HEK293 (cell line): ENCODE data around the gene MDGA2.

Source experiments
- CTCF ChIP-seq: fragments of 450-650 bp; formaldehyde crosslinking; IDR thresholded peaks from 2 replicates; pipeline ENCODE4 v1.5.1; 2016; ENCODE audit warnings: missing biosample characterization, missing genetic modification characterization
- ZBTB11 ChIP-seq: fragments of 450-650 bp; formaldehyde crosslinking; conservative IDR thresholded peaks from 2 replicates; pipeline ENCODE4 v1.5.1; 2016; ENCODE audit warnings: low read depth, missing biosample characterization, missing genetic modification characterization
- ZNF175 ChIP-seq: fragments of 450-650 bp; formaldehyde crosslinking; IDR thresholded peaks from 2 replicates; pipeline ENCODE4 v1.5.1; 2016; ENCODE audit warnings: missing biosample characterization, missing genetic modification characterization
- ZNF704 ChIP-seq: fragments of 450-650 bp; formaldehyde crosslinking; IDR thresholded peaks from 2 replicates; pipeline ENCODE4 v1.5.1; 2016; ENCODE audit warnings: missing biosample characterization, missing genetic modification characterization

DNA sequence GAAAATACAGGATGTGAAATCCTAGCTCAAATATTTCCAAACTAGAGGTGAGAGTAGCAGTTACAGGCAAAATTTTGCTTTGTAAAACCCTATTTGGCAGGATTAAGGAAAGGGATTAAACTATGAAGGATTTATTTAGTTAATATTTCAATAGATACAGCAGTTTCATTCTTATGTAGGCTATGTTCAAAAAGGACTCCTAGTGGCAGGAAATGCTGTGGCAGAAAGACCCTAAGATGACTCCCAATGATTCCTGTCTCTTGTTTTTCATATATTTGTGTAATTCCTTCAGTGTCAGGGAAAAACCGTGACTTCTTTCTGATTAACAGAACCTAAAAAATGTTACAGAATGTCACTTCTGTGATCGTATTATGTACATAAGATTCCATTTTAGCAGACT is 724.3 kb downstream of the MDGA2 start:
- no peak for TF ChIP-seq ZNF175 (tag by site-specific recombination)
- TF ChIP-seq ZBTB11 (tag by site-specific recombination), result no peak
- no peak for TF ChIP-seq ZNF704 (tag by site-specific recombination)
- TF ChIP-seq CTCF (tag by site-specific recombination), result no peak
